ENCODE measurements around the gene MKI67.

The MKI67 gene

DNA sequence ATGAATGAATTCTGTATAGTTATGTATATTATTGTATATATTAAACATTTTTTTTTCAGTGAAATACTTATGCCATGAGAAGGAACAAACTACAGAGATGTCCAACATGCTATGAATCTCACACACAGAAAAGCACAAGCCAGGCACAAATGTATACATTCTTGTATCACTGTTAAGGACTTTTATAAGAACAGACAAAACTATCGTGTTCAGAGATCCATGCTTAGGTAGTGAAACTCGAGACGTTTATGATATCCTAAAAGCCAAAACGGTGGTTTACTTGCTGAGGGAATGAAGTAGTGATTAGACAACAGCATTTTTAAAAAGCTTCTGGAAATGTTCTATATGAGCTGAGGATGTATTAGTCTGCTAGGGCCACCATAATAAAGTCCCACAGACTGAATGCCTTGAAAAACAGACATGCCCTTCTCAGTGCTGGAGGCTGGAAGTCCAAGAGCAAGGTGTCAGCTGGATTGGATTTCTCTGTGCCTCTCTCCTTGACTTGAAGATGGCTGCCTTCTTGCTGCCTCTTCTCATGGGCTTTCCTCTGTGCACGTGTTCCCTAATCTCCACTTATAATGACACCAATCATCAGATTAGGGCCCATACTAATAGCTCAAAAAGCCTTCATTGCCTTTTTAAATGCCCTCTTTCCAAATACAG, 4.3 kb downstream of the MKI67 start:
- Histone ChIP-seq H3K27ac (no peak overlapping the region), H3K4me3 (ENCODE audit: low read depth in 1 of 2, low read length in 1 of 2) (no peak overlapping the region), H3K36me3 (peaks cover 3% of the 10 kb centered on the region), H3K4me1 (ENCODE audit: control insufficient read depth in 1 of 2, insufficient read depth in 1 of 2, low read depth in 1 of 2, low read length in 1 of 2) (peaks cover 42 to 45% of the 10 kb centered on the region in 2 experiments), H3K27me3 (no peaks in the 10 kb centered on the region), H3K9me3 (no peaks in the 10 kb centered on the region)
- TF ChIP-seq, protein P1, sequence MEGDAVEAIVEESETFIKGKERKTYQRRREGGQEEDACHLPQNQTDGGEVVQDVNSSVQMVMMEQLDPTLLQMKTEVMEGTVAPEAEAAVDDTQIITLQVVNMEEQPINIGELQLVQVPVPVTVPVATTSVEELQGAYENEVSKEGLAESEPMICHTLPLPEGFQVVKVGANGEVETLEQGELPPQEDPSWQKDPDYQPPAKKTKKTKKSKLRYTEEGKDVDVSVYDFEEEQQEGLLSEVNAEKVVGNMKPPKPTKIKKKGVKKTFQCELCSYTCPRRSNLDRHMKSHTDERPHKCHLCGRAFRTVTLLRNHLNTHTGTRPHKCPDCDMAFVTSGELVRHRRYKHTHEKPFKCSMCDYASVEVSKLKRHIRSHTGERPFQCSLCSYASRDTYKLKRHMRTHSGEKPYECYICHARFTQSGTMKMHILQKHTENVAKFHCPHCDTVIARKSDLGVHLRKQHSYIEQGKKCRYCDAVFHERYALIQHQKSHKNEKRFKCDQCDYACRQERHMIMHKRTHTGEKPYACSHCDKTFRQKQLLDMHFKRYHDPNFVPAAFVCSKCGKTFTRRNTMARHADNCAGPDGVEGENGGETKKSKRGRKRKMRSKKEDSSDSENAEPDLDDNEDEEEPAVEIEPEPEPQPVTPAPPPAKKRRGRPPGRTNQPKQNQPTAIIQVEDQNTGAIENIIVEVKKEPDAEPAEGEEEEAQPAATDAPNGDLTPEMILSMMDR (IDR thresholded peaks at IDR 0.05), result no peak

DNA sequence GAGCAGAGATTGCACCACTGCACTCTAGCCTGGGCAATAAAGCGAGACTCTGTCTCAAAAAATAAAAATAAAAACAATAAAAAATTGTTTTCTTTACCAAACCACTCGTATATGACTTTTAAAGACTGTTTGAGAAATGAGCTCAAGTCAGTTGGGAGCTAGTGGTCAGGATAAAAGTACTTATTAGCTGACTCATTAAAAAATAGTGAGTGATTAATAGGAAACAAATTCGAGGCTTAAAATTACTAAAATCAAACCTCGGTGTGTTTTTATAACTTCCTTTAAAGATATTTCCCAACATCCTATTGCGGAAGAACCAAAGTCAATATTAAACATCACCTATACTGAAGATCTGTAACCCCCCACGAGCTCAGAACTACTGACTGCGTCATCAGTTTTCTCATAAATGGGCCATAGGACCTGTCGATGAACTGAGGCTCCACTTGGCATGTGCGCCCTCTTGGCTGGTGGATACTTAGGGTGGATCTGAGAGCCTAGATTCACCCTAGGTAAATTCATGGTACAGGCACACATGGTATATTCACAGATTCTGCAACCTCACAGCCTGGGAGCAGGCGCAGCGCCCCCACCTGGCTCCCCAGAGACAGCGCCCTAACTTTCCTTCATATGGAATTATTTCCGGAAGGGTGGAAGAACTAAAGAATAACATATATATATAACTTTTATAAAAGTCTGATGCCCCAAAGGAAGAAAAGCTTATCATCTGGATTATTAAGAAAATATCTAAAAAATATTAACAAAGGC, 9.2 kb downstream of the MKI67 start:
- H3K36me3 ChIP-seq, result peaks cover 42% of the 10 kb centered on the region
- TF ChIP-seq, protein P1 (IDR thresholded peaks at IDR 0.05), result no peak

DNA sequence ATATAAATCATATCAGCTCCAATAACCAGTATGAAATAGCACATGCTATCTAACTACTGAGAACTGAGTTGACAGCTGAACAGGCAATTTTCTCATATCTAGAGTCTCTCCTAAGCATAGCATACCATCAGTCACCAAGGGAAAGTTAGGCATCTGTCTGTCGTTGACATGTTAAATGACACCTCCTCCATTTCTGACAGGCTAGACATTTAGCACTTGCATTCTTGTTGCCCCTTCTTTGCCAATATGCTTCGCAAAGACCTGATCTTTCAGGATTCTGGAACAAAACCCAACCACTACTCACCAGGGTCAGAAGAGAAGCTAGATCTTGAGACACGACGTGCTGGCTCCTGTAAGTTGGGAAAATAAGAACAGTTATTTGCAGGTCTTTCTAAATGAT, 10.0 kb downstream of the MKI67 start:
- no peaks in the 10 kb centered on the region for H3K27me3 ChIP-seq
- H3K4me1 ChIP-seq (ENCODE audit: control insufficient read depth in 1 of 2, insufficient read depth in 1 of 2, low read depth in 1 of 2, low read length in 1 of 2), result peaks cover 0 to 6% of the 10 kb centered on the region in 2 experiments
- no peaks in the 10 kb centered on the region for H3K9me3 ChIP-seq
- TF ChIP-seq, protein P1 (IDR thresholded peaks at IDR 0.05), result no peak
- no peak overlapping the region for H3K4me3 ChIP-seq (ENCODE audit: low read depth in 1 of 2, low read length in 1 of 2)
- no peak overlapping the region for H3K27ac ChIP-seq
- H3K36me3 ChIP-seq, result peaks cover 51% of the 10 kb centered on the region

More for the DNA sequence above, 9.2 kb downstream of the MKI67 start:
- Histone ChIP-seq H3K4me1 (ENCODE audit: control insufficient read depth in 1 of 2, insufficient read depth in 1 of 2, low read depth in 1 of 2, low read length in 1 of 2) (peaks cover 0 to 6% of the 10 kb centered on the region in 2 experiments), H3K9me3 (no peaks in the 10 kb centered on the region), H3K4me3 (ENCODE audit: low read depth in 1 of 2, low read length in 1 of 2) (no peak overlapping the region), H3K27me3 (no peaks in the 10 kb centered on the region), H3K27ac (no peak overlapping the region)

DNA sequence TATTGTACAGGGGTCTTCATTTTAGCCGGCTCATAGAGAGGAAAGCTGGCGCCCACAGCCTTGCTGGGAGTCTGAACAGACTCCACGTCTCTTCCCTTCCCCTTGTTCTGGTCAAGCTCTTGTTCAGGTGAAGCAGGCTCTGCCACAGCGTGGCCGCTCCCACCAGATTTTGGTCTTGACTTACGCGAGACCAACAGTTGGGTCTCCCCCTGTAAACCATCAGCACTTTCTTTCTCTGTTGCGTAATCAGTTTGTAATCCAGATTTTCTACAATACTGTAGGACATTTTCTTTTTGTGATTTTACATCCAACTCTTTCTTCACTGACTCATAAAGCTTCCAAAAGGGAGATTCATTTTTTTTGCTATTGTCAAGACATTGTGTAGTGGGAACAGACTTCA, 10.9 kb downstream of the MKI67 start:
- TF ChIP-seq, protein P1 (IDR thresholded peaks at IDR 0.05), result no peak
- H3K4me3 ChIP-seq (ENCODE audit: low read depth in 1 of 2, low read length in 1 of 2), result no peak overlapping the region

DNA sequence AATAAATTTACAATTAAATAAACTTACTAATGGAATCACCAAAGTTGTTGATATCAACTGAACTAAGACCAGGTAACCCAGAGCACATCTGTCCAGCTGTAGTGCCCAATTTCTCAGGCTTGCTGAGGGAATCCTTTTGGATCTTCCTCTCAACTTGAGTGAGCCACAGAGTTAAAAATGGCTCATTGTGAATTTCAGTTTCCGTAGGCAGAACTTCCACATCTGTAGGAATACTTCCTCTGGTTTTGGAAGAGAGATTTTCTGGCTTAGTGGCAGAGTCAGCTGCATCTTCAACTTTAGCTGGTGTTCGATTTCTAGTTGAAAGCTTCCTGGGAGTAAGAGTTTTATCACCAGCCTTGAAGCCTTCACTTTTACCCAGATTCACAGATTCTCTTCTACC, 11.3 kb downstream of the MKI67 start:
- Histone ChIP-seq H3K9me3 (no peaks in the 10 kb centered on the region), H3K36me3 (peaks cover 64% of the 10 kb centered on the region), H3K27me3 (no peaks in the 10 kb centered on the region), H3K4me3 (ENCODE audit: low read depth in 1 of 2, low read length in 1 of 2) (no peak overlapping the region), H3K27ac (no peak overlapping the region), H3K4me1 (ENCODE audit: control insufficient read depth in 1 of 2, insufficient read depth in 1 of 2, low read depth in 1 of 2, low read length in 1 of 2) (peaks cover 0 to 6% of the 10 kb centered on the region in 2 experiments)
- TF ChIP-seq, protein P1 (IDR thresholded peaks at IDR 0.05), result no peak

More for the DNA sequence above, 10.9 kb downstream of the MKI67 start:
- Histone ChIP-seq H3K27me3 (no peaks in the 10 kb centered on the region), H3K4me1 (ENCODE audit: control insufficient read depth in 1 of 2, insufficient read depth in 1 of 2, low read depth in 1 of 2, low read length in 1 of 2) (peaks cover 0 to 6% of the 10 kb centered on the region in 2 experiments), H3K27ac (no peak overlapping the region), H3K36me3 (peaks cover 59% of the 10 kb centered on the region), H3K9me3 (no peaks in the 10 kb centered on the region)
